Stimulated activated naive CD8-positive, alpha-beta T cell treated with anti-CD3 and anti-CD28 coated beads, Interleukin-15, Interleukin-2, amounts not matched to agents 100 U/mL and 50 U/mL, for 24 hours (primary cell): ENCODE measurements around the gene FGFR4.

Source experiments
- ATAC-seq: fragments of 150-1000 bp; cut with Tn5 transposase; one replicate; pipeline ENCODE4 v1.10.0; 2021
- DNase-seq: peaks from one replicate; pipeline ENCODE4 v3.0.0; 2021

Gene FGFR4

DNA sequence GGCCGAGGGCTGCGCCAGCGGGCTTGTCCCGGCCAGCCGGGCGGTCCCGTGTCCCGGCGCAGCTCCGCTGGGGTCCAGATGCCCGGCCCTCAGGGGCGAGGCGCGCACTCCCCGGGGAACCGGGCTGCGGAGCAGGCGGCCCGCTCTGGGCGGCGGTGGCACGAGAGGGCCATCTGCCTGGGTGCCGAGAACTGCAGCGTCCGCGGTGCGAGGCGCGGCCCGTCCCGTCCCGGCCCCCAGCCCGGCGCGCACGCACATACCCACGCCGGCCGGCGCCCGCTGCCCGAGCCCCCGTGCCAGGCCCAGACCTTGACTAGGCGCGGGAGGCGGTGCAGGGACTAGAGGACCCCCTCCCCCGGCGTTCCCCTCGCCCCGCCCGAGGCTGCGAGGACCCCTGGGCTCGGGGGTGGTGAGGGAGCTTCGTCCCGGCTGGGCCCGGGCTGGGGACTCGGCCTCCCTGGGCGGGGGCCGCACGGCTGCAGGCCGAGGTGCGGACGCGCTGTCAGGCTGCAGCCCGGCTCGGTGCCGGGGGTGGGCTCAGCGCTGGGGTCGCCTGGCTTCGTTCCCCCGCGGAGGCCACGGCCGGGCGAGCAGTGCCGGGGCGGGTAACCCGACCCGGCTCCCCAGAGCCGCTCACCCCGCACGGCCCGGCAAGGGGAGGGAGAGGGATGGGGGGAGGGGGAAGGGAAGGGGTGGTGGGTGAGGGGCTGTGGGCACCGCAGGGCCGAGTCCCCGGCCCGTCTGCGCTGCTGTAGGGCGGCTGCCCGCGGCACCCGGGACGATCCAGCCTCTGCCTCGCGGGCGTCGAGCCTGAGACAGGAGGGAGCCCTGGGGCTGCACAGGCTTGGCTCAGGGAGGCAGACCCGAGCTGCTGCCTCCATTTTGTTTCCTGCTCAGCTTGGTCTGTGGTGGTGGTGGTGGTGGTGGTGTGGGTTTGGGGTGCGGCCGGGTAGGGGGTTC, 45.7 kb downstream of the FGFR4 start:
- ATAC-seq (peak; percentile 3), DNase-seq (peak; percentile 52)

DNA sequence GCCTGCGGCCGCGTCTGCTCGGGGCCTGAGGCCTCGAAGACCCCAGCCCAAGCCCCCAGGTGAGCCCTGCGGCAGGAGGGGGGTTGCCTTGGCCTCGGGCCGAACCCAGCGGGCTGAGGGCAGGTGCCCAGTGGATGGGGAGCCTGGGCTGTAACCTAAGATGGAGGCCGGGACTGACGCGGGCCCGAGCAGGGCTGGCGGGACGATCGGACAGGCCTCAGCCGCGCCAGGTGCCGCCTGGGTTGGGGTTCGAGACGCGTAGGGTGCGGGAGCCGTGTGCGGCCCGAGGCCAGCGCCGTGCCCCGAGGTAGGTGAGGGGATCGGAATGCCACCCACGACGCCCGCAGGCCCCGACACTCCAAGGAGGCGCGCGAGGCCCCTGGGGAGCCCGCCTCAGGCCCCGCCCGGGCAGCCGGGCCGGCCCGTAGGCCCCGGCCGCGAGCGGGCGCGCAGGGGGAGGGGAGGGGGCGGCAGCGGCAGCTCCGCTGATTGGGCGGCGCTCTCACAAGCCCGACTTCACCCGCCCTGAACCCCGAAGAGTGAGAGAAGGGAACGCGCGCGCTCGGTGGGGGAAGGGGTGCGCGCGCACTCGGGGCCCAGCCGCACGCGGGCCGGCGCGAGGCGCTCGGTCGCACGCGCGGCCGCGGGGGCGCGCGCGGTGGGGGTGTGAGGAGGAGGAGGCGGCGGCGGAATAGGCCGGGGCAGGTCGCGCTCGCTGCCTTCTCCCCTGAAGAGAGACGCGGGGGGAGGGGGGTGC, 46.6 kb downstream of the FGFR4 start, which contains the start of gene NSD1:
Gene NSD1 (plus strand): TSS at position 678 of the 757 bp plus-strand sequence. CDS start 1,331 bp downstream, outside the sequence.
- DNase-seq (peak; percentile 92), ATAC-seq (peak; percentile 85)

DNA sequence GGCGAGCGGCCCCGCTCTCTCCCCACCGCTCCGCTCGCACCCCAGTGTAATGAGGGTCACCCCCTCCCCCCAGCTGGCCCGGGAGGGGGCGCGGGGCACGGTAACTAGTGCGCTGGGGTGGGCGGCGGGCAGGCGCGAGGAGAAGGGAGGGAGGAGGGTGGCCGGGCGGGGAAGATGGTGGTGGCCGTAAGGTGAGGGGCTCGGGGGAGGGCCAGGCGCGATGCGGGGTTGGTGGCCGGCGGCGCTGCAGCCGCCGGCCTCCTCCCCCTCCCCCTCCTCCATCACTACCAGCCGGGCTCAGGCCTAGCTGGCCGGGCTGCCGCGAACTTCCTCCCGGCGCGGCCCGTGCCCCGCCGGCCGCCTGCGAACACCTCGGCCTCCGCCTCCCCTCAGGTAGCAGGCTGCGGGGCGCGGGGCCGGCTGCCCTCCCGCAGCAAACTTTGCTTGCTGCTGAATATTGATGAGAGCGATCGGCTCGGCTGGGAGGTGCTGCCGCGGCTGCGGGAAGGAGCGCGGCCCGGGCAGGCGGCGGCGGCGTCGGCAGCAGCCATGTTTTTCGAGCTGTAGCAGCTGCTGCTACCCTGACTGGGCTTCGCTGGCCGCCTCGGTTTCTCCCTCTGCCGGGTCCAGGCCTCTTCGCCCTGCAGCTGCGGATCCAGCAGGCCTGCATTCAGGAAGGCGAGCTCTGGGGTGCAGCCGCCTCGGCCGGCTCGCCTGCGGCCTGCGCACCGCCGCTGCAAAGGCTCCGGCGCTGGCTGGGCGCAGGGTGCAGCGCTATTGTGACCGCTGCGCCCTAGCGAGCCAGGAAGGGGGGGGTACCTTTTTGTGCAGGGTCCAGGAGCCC, 47.4 kb downstream of the FGFR4 start:
- DNase-seq (peak; percentile 52), ATAC-seq (peak; percentile 15)

DNA sequence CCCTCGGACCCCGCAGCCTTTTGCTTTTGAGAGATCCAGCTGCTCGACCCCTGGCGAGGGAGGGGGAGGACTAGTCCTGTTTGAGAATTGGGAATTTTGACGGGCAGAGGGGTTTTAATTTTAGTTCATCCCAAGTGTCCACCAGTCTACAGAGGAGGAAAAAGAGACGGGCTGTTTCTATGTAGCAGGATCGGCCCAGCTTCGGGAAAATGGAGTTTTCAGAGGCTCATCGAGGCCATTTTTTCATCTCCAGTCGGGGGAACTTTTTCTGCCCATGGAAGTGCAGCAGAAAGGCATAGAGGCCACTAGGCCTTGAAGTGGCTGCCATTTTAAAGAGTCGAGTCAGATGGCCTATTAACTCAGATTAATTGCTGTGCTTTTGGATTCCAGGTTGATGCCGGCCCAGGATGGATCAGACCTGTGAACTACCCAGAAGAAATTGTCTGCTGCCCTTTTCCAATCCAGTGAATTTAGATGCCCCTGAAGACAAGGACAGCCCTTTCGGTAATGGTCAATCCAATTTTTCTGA, 48.0 kb downstream of the FGFR4 start:
- ATAC-seq (no peak), DNase-seq (no peak)

DNA sequence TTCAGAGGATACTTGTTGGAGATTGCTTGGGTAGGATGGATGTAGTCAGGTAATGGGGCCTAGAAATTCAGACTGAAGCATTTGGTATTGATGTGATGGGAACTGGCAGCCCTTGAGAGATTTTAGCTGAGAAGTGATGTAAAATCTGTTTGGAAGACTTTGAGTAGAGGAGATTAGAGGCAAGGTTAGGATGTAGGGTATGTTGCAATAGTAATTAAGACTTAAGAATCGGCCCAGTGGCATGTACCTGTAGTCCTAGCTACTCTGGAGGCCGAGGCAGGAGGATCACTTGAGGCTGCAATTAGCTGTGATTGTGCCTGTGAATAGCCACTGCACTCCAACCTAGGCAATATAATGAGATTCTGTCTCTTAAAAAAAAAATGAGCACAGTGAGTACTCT, 53.6 kb downstream of the FGFR4 start:
- DNase-seq = no peak
- no peak for ATAC-seq

DNA sequence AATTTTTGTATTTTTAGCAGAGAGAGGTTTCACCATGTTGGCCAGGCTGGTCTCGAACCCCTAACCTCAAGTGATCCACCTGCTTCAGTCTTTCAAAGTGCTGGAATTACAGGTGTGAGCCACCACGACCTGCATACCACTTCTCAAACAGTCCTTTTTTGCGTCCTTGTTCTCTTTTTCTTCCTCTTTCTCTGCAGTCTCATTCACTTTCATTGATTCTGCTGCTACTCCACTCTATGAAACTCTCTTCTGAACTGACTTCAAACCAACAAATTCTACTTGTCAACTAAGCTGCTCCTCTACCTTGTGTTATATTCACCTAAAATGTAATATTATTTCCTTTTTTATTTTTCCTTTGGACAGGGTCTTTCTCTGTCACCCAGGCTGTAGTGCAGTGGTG, 54.8 kb downstream of the FGFR4 start:
- DNase-seq (no peak), ATAC-seq (no peak)

DNA sequence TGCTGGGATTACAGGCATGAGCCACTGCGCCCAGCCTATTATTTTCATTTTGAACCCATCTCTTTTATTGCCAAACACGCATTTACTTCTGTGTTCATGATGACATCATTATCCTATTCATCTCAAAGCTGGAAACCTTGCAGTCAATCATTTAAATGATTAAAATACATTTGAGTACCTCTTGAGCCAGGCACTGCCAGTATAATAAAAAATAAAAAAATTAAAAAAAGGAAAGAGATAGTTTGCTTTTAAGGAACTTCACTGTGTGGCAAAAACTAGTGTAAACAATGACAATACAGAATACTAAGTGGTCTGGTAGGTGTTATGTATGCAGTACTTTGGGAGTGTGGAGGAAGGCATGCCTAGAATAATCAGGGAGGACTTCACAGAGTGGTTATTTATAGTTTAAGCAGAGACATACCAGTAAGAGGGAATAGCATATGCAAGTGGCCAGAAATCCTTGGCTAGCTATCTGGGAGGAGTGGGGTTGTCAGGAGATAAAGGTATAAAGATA, 55.4 kb downstream of the FGFR4 start:
- ATAC-seq = no peak
- no peak for DNase-seq

DNA sequence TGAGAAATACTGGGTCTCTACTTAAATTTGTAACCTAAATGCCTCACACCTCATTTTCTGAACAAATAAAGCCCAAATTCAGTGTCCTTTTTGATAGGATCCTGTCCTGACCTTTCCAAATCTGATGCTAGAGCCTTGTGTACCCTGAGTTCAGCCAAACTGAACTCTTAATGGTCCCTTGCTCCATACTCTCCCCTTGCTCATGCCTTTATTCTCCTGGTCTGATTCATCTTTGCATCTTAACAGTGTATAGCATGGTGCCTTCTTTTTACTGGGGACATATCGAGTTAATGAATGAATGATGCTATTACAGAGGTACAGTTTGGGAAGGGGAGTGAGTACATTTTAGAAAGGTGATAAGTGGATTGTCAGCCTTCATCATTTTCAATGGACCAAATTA, 56.1 kb downstream of the FGFR4 start:
- ATAC-seq (no peak), DNase-seq (no peak)

DNA sequence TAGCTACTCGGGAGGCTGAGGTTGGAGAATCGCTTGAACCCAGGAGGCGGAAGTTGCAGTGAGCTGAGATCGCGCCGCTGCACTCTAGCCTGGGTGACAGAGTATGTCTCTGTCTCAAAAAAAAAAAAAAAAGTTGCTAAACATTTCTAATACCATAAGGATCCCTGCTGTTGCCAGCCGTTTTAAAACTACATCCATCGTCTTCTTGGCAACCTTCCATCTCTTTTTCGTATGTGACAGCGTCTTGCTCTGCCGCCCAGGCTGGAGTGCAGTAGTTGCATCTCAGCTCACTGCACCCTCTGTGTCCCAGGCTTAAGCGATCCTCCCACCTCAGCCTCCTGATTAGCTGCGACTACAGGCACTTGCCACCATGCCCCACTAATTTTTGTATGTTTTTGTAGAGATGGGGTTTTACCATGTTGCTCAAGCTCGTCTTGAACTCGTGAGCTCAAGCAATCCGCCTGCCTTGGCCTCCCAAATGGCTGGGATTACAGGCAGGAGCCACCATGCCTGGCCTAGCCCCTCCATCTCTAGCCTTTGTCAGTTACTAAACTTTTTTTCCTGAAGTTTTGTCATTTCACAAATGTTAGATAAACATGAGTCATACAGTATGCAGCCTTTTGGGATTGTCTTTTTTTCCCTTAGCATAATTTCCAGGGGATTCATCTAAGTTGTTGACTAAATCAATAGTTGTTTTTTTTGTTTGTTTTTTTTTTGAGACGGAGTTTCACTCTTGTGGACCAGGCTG, 60.4 kb downstream of the FGFR4 start:
- ATAC-seq = no peak
- DNase-seq = no peak
